Mammary epithelial cell (primary cell): ENCODE data around the gene NES.

Experiments used
- EZH2 ChIP-seq: IDR thresholded peaks from 2 replicates; pipeline ENCODE4 v1.6.1; 2012; ENCODE audit warnings: low read length, inconsistent platforms, borderline replicate concordance
- TF ChIP-seq, protein P1 (sequence below), 2 donors: IDR thresholded peaks in 1 of 2; conservative IDR thresholded peaks in 1 of 2; 2 replicates each; pipeline ENCODE4 v1.5.1; 2011 to 2012; ENCODE audit warnings: inconsistent platforms in 2 of 2, low read length in 2 of 2, mild to moderate bottlenecking in 2 of 2, control low read depth in 1 of 2, low read depth in 1 of 2; ENCODE audit not compliant: insufficient read depth in 1 of 2; ENCODE audit errors: extremely low read depth in 1 of 2

- TF ChIP-seq, protein P1, sequence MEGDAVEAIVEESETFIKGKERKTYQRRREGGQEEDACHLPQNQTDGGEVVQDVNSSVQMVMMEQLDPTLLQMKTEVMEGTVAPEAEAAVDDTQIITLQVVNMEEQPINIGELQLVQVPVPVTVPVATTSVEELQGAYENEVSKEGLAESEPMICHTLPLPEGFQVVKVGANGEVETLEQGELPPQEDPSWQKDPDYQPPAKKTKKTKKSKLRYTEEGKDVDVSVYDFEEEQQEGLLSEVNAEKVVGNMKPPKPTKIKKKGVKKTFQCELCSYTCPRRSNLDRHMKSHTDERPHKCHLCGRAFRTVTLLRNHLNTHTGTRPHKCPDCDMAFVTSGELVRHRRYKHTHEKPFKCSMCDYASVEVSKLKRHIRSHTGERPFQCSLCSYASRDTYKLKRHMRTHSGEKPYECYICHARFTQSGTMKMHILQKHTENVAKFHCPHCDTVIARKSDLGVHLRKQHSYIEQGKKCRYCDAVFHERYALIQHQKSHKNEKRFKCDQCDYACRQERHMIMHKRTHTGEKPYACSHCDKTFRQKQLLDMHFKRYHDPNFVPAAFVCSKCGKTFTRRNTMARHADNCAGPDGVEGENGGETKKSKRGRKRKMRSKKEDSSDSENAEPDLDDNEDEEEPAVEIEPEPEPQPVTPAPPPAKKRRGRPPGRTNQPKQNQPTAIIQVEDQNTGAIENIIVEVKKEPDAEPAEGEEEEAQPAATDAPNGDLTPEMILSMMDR (conservative IDR thresholded peaks at IDR 0.05 in 1 of 2, IDR thresholded peaks at IDR 0.05 in 1 of 2; ENCODE audit: extremely low read depth in 1 of 2, insufficient read depth in 1 of 2, low read depth in 1 of 2, low read length in 2 of 2), result no peak
- TF ChIP-seq EZH2, result no peak
Measured at GRCh38 chr1:156689953-156690674, 12.9 kb upstream of the NES start.
